ENCODE measurements around the gene UVRAG. TPM values are rescaled to one million over a fixed set of nuclear protein-coding genes. Genes with fewer than 3 reads are reported as not detected.

The UVRAG gene
- total RNA-seq, 1 donor from 2014 or later, result 34.0 TPM

DNA sequence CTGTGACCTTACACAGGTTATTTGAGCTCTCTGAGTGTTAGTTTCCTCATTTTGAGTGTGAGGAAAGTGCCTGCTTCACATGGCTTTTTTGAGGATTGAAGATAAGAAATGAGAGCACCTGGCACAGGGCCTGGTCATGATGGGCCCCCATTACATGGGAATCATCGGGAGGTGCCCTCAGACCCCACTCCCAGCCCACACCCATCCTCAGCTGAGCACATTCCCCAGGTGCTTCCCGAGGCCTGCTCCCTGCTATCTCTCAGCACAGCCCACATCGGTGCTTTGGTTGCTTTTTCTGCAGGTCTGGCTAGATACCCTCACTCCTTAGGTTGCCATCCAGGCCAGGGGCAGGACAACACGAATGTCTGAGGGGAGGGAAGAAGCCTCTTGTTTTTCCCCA is 29.8 kb upstream of the UVRAG start:
- no peak overlapping the region for H3K4me2 ChIP-seq
- no peaks in the 10 kb centered on the region for H3K9me3 Mint-ChIP-seq
- H4K20me1 ChIP-seq (ENCODE audit: low read depth), result no peaks in the 10 kb centered on the region
- H3K4me1 ChIP-seq, result peaks cover 7% of the 10 kb centered on the region
- no peaks in the 10 kb centered on the region for H3K79me2 ChIP-seq (ENCODE audit: low read depth)
- no peak for DNase-seq (ENCODE audit: low spot score)
- H3K27me3 Mint-ChIP-seq (ENCODE audit: insufficient read depth, low read depth), result peaks cover 7% of the 10 kb centered on the region
- H3K4me3 Mint-ChIP-seq, result no peak overlapping the region
- no peak overlapping the region for H2AFZ ChIP-seq (replicated peaks)
- TF ChIP-seq, protein P1, sequence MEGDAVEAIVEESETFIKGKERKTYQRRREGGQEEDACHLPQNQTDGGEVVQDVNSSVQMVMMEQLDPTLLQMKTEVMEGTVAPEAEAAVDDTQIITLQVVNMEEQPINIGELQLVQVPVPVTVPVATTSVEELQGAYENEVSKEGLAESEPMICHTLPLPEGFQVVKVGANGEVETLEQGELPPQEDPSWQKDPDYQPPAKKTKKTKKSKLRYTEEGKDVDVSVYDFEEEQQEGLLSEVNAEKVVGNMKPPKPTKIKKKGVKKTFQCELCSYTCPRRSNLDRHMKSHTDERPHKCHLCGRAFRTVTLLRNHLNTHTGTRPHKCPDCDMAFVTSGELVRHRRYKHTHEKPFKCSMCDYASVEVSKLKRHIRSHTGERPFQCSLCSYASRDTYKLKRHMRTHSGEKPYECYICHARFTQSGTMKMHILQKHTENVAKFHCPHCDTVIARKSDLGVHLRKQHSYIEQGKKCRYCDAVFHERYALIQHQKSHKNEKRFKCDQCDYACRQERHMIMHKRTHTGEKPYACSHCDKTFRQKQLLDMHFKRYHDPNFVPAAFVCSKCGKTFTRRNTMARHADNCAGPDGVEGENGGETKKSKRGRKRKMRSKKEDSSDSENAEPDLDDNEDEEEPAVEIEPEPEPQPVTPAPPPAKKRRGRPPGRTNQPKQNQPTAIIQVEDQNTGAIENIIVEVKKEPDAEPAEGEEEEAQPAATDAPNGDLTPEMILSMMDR (IDR thresholded peaks at IDR 0.05), result no peak
- no peak for TF ChIP-seq EZH2phosphoT487 (IDR thresholded peaks at IDR 0.05)
- no peak for TF ChIP-seq EZH2 (IDR thresholded peaks at IDR 0.05)
- H3K27ac Mint-ChIP-seq, result no peak overlapping the region
- H3K27ac ChIP-seq, result no peak overlapping the region
- no peak overlapping the region for H3K4me3 ChIP-seq
- no peak overlapping the region for H3K9ac ChIP-seq
- no peaks in the 10 kb centered on the region for H3K36me3 ChIP-seq
- H3K36me3 Mint-ChIP-seq, result no peaks in the 10 kb centered on the region
- no peaks in the 10 kb centered on the region for H3F3A ChIP-seq (ENCODE audit: low read depth)
- H3K27me3 ChIP-seq, result no peaks in the 10 kb centered on the region
- H3K9me3 ChIP-seq (ENCODE audit: low read depth), result no peaks in the 10 kb centered on the region
- H3K4me1 Mint-ChIP-seq, result peaks cover 3% of the 10 kb centered on the region

DNA sequence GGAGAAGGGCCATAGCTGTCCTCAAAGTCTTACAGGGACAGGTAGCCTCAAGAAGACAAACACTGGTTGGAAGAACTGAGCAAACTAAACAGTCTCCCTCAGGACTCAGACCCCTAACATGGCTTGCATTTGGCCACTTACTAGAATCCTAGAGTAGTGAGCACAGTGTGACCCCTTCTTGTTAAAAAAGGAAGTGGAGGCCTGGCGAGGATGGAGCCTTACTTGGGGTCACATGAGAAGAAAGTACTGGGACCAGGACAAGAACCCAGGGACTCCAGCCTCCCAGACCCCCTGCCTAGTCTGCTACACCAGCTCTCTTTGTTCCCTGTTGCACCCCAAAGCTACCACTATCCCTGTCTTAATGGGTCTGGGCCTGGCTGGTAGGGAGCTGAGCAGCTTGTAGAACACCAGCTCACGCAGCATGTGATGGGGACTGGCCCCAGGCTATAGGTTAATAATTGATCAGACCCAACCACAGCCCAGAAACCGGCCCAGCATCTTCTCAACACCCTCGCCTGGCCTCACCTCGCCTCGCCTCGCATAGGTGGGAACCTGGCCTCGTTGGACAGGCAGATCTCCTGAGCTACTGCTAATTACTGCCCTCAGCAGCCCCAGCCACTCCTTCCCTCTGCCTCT is 28.8 kb upstream of the UVRAG start:
- H3K4me3 Mint-ChIP-seq, result no peak overlapping the region
- H3K4me3 ChIP-seq, result no peak overlapping the region
- H3F3A ChIP-seq (ENCODE audit: low read depth), result no peaks in the 10 kb centered on the region
- no peaks in the 10 kb centered on the region for H3K79me2 ChIP-seq (ENCODE audit: low read depth)
- no peaks in the 10 kb centered on the region for H3K36me3 Mint-ChIP-seq
- H3K9me3 Mint-ChIP-seq, result no peaks in the 10 kb centered on the region
- no peak overlapping the region for H3K27ac Mint-ChIP-seq
- no peaks in the 10 kb centered on the region for H3K36me3 ChIP-seq
- H3K9me3 ChIP-seq (ENCODE audit: low read depth), result no peaks in the 10 kb centered on the region
- no peak overlapping the region for H3K27ac ChIP-seq
- peaks cover 7% of the 10 kb centered on the region for H3K27me3 Mint-ChIP-seq (ENCODE audit: insufficient read depth, low read depth)
- H3K4me1 ChIP-seq, result peaks cover 7% of the 10 kb centered on the region
- DNase-seq (ENCODE audit: low spot score), result no peak
- no peaks in the 10 kb centered on the region for H3K27me3 ChIP-seq
- H3K4me2 ChIP-seq, result no peak overlapping the region
- H3K4me1 Mint-ChIP-seq, result peaks cover 3% of the 10 kb centered on the region
- no peak overlapping the region for H2AFZ ChIP-seq (replicated peaks)
- TF ChIP-seq EZH2phosphoT487 (IDR thresholded peaks at IDR 0.05) (no peak), EZH2 (IDR thresholded peaks at IDR 0.05) (no peak)
- TF ChIP-seq, protein P1 (IDR thresholded peaks at IDR 0.05), result no peak
- no peaks in the 10 kb centered on the region for H4K20me1 ChIP-seq (ENCODE audit: low read depth)
- H3K9ac ChIP-seq, result no peak overlapping the region

DNA sequence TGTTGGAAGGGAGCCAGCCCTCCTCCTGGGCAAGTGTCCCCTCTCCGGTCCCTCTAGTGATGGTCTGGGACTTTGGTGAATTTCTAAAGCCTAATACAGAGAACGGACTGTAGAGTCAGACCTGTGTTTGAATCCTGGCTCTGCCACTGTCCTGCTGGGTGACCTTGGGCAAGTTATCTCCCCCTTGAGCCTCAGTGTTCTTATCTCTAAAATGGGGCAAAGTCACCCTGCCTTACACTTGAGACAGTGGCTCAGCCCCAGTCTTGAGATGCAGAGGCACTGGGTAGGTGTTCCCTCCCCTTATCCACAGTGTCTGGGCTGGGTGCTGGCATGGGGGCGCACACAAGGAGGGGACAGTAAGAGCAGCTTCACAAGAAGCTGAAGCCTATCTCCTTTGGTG is 25.5 kb upstream of the UVRAG start:
- Histone ChIP-seq H3K4me1 (peaks cover 7% of the 10 kb centered on the region), H3K79me2 (ENCODE audit: low read depth) (no peaks in the 10 kb centered on the region), H3K4me2 (no peak overlapping the region), H3K27me3 (no peaks in the 10 kb centered on the region), H3K27ac (no peak overlapping the region), H4K20me1 (ENCODE audit: low read depth) (no peaks in the 10 kb centered on the region), H2AFZ (replicated peaks) (no peak overlapping the region), H3K9ac (no peak overlapping the region), H3K9me3 (ENCODE audit: low read depth) (no peaks in the 10 kb centered on the region), H3F3A (ENCODE audit: low read depth) (no peaks in the 10 kb centered on the region), H3K4me3 (no peak overlapping the region), H3K36me3 (no peaks in the 10 kb centered on the region)
- no peaks in the 10 kb centered on the region for H3K36me3 Mint-ChIP-seq
- H3K27ac Mint-ChIP-seq, result no peak overlapping the region
- no peaks in the 10 kb centered on the region for H3K9me3 Mint-ChIP-seq
- peaks cover 5% of the 10 kb centered on the region for H3K27me3 Mint-ChIP-seq (ENCODE audit: insufficient read depth, low read depth)
- TF ChIP-seq, protein P1 (IDR thresholded peaks at IDR 0.05), result no peak
- H3K4me3 Mint-ChIP-seq, result no peak overlapping the region
- no peak for DNase-seq (ENCODE audit: low spot score)
- peaks cover 5% of the 10 kb centered on the region for H3K4me1 Mint-ChIP-seq

All from neural progenitor cell (in vitro differentiated cells).